ENCODE data around the gene OR9A4. TPM values are rescaled to one million over a fixed set of nuclear protein-coding genes. Genes with fewer than 3 reads are reported as not detected.

The OR9A4 gene
- total and polyA plus RNA-seq, 3 experiments from 2014 or later = not detected

- no peak overlapping the region for H3K4me3 Mint-ChIP-seq
- no peaks in the 10 kb centered on the region for H3K36me3 ChIP-seq (ENCODE audit: insufficient read depth, low read length)
- ChIA-PET POLR2A (no interaction called here), CTCF (no interaction called here)
- H3K4me1 ChIP-seq (ENCODE audit: insufficient read depth, low read length) = no peaks in the 10 kb centered on the region
- H3K27me3 ChIP-seq (ENCODE audit: insufficient read depth, low read length, poor library complexity, severe bottlenecking) = no peaks in the 10 kb centered on the region
- H3K36me3 Mint-ChIP-seq = no peaks in the 10 kb centered on the region
- no peak for DNase-seq
- no peak overlapping the region for H3K27ac Mint-ChIP-seq
- peaks cover 0 to 6% of the 10 kb centered on the region in 2 donors for H3K27me3 Mint-ChIP-seq
- no peak overlapping the region for H3K4me3 ChIP-seq (ENCODE audit: low read length)
- no peaks in the 10 kb centered on the region for H3K9me3 ChIP-seq (ENCODE audit: low read length)
- H3K9me3 Mint-ChIP-seq = peaks cover 0 to 3% (median 0%) of the 10 kb centered on the region in 5 donors
- H3K4me1 Mint-ChIP-seq = no peaks in the 10 kb centered on the region
- H3K27ac ChIP-seq (ENCODE audit: low read depth, low read length) = no peak overlapping the region
These were observed 32.8 kb downstream of the OR9A4 start for GRCh38 chr7:141949021-141949420.

- no peaks in the 10 kb centered on the region for H3K4me1 Mint-ChIP-seq
- no peak for DNase-seq
- Histone ChIP-seq H3K27ac (ENCODE audit: low read depth, low read length) (no peak overlapping the region), H3K4me1 (ENCODE audit: insufficient read depth, low read length) (no peaks in the 10 kb centered on the region), H3K4me3 (ENCODE audit: low read length) (no peak overlapping the region), H3K36me3 (ENCODE audit: insufficient read depth, low read length) (no peaks in the 10 kb centered on the region), H3K27me3 (ENCODE audit: insufficient read depth, low read length, poor library complexity, severe bottlenecking) (no peaks in the 10 kb centered on the region), H3K9me3 (ENCODE audit: low read length) (no peaks in the 10 kb centered on the region)
- H3K27ac Mint-ChIP-seq = no peak overlapping the region
- H3K27me3 Mint-ChIP-seq = peaks cover 4 to 10% of the 10 kb centered on the region in 2 donors
- CTCF ChIA-PET = no interaction called here
- POLR2A ChIA-PET = no interaction called here
- peaks cover 0 to 3% (median 0%) of the 10 kb centered on the region in 5 donors for H3K9me3 Mint-ChIP-seq
- H3K36me3 Mint-ChIP-seq = no peaks in the 10 kb centered on the region
- H3K4me3 Mint-ChIP-seq = no peak overlapping the region
These were observed 33.3 kb downstream of the OR9A4 start for GRCh38 chr7:141949451-141949850.

GRCh38 chr7:141949911-141950310, 33.7 kb downstream of the OR9A4 start:
- H3K27ac ChIP-seq (ENCODE audit: low read depth, low read length) = no peak overlapping the region
- H3K4me1 Mint-ChIP-seq = no peaks in the 10 kb centered on the region
- H3K4me1 ChIP-seq (ENCODE audit: insufficient read depth, low read length) = no peaks in the 10 kb centered on the region
- H3K4me3 ChIP-seq (ENCODE audit: low read length) = no peak overlapping the region
- DNase-seq = no peak
- CTCF ChIA-PET = no interaction called here
- no peaks in the 10 kb centered on the region for H3K27me3 ChIP-seq (ENCODE audit: insufficient read depth, low read length, poor library complexity, severe bottlenecking)
- H3K27me3 Mint-ChIP-seq = peaks cover 8 to 10% of the 10 kb centered on the region in 2 donors
- H3K36me3 Mint-ChIP-seq = no peaks in the 10 kb centered on the region
- no peaks in the 10 kb centered on the region for H3K36me3 ChIP-seq (ENCODE audit: insufficient read depth, low read length)
- H3K9me3 ChIP-seq (ENCODE audit: low read length) = no peaks in the 10 kb centered on the region
- H3K27ac Mint-ChIP-seq = no peak overlapping the region
- POLR2A ChIA-PET = no interaction called here
- peaks cover 0 to 3% (median 0%) of the 10 kb centered on the region in 5 donors for H3K9me3 Mint-ChIP-seq
- no peak overlapping the region for H3K4me3 Mint-ChIP-seq

- Histone ChIP-seq H3K36me3 (ENCODE audit: insufficient read depth, low read length) (no peaks in the 10 kb centered on the region), H3K27me3 (ENCODE audit: insufficient read depth, low read length, poor library complexity, severe bottlenecking) (no peaks in the 10 kb centered on the region), H3K9me3 (ENCODE audit: low read length) (no peaks in the 10 kb centered on the region), H3K27ac (ENCODE audit: low read depth, low read length) (no peak overlapping the region), H3K4me3 (ENCODE audit: low read length) (no peak overlapping the region), H3K4me1 (ENCODE audit: insufficient read depth, low read length) (no peaks in the 10 kb centered on the region)
- CTCF ChIA-PET = no interaction called here
- no peaks in the 10 kb centered on the region for H3K36me3 Mint-ChIP-seq
- POLR2A ChIA-PET = no interaction called here
- no peak for DNase-seq
- peaks cover 8 to 10% of the 10 kb centered on the region in 2 donors for H3K27me3 Mint-ChIP-seq
- H3K27ac Mint-ChIP-seq = no peak overlapping the region
- no peak overlapping the region for H3K4me3 Mint-ChIP-seq
- H3K9me3 Mint-ChIP-seq = peaks cover 0 to 3% (median 0%) of the 10 kb centered on the region in 5 donors
- H3K4me1 Mint-ChIP-seq = no peaks in the 10 kb centered on the region
These were observed 34.6 kb downstream of the OR9A4 start for GRCh38 chr7:141950806-141951205.

- DNase-seq = no peak
- Mint-ChIP-seq H3K9me3 (peaks cover 0 to 3% (median 0%) of the 10 kb centered on the region in 5 donors), H3K27ac (no peak overlapping the region), H3K4me3 (no peak overlapping the region), H3K4me1 (no peaks in the 10 kb centered on the region), H3K36me3 (no peaks in the 10 kb centered on the region), H3K27me3 (peaks cover 8 to 10% of the 10 kb centered on the region in 2 donors)
- Histone ChIP-seq H3K4me3 (ENCODE audit: low read length) (no peak overlapping the region), H3K9me3 (ENCODE audit: low read length) (no peaks in the 10 kb centered on the region), H3K36me3 (ENCODE audit: insufficient read depth, low read length) (no peaks in the 10 kb centered on the region), H3K4me1 (ENCODE audit: insufficient read depth, low read length) (no peaks in the 10 kb centered on the region), H3K27ac (ENCODE audit: low read depth, low read length) (no peak overlapping the region), H3K27me3 (ENCODE audit: insufficient read depth, low read length, poor library complexity, severe bottlenecking) (no peaks in the 10 kb centered on the region)
- CTCF ChIA-PET = no interaction called here
- POLR2A ChIA-PET = no interaction called here
These were observed 36.3 kb downstream of the OR9A4 start for GRCh38 chr7:141952461-141952860.

GRCh38 chr7:141954334-141954733, 38.1 kb downstream of the OR9A4 start:
- no peaks in the 10 kb centered on the region for H3K9me3 ChIP-seq (ENCODE audit: low read length)
- POLR2A ChIA-PET = no interaction called here
- H3K27me3 ChIP-seq (ENCODE audit: insufficient read depth, low read length, poor library complexity, severe bottlenecking) = no peaks in the 10 kb centered on the region
- H3K4me1 ChIP-seq (ENCODE audit: insufficient read depth, low read length) = no peaks in the 10 kb centered on the region
- no peak overlapping the region for H3K27ac ChIP-seq (ENCODE audit: low read depth, low read length)
- Mint-ChIP-seq H3K27ac (no peak overlapping the region), H3K36me3 (no peaks in the 10 kb centered on the region), H3K4me1 (no peaks in the 10 kb centered on the region), H3K4me3 (no peak overlapping the region), H3K9me3 (peaks cover 0 to 3% (median 0%) of the 10 kb centered on the region in 5 donors), H3K27me3 (peaks cover 8 to 10% of the 10 kb centered on the region in 2 donors)
- CTCF ChIA-PET = no interaction called here
- H3K36me3 ChIP-seq (ENCODE audit: insufficient read depth, low read length) = no peaks in the 10 kb centered on the region
- no peak for DNase-seq
- H3K4me3 ChIP-seq (ENCODE audit: low read length) = no peak overlapping the region

GRCh38 chr7:141956084-141956483, 39.9 kb downstream of the OR9A4 start:
- Mint-ChIP-seq H3K27me3 (peaks cover 4 to 8% of the 10 kb centered on the region in 2 donors), H3K4me1 (no peaks in the 10 kb centered on the region), H3K27ac (no peak overlapping the region), H3K9me3 (peaks cover 0 to under 1% (median 0%) of the 10 kb centered on the region in 5 donors), H3K4me3 (no peak overlapping the region), H3K36me3 (no peaks in the 10 kb centered on the region)
- Histone ChIP-seq H3K27me3 (ENCODE audit: insufficient read depth, low read length, poor library complexity, severe bottlenecking) (no peaks in the 10 kb centered on the region), H3K27ac (ENCODE audit: low read depth, low read length) (no peak overlapping the region), H3K4me3 (ENCODE audit: low read length) (no peak overlapping the region), H3K36me3 (ENCODE audit: insufficient read depth, low read length) (no peaks in the 10 kb centered on the region), H3K9me3 (ENCODE audit: low read length) (no peaks in the 10 kb centered on the region), H3K4me1 (ENCODE audit: insufficient read depth, low read length) (no peaks in the 10 kb centered on the region)
- CTCF ChIA-PET = no interaction called here
- DNase-seq = no peak
- POLR2A ChIA-PET = no interaction called here

GRCh38 chr7:141960687-141961422, 44.7 kb downstream of the OR9A4 start:
- Histone ChIP-seq H3K27me3 (ENCODE audit: insufficient read depth, low read length, poor library complexity, severe bottlenecking) (no peaks in the 10 kb centered on the region), H3K9me3 (ENCODE audit: low read length) (no peaks in the 10 kb centered on the region), H3K4me3 (ENCODE audit: low read length) (no peak overlapping the region), H3K4me1 (ENCODE audit: insufficient read depth, low read length) (no peaks in the 10 kb centered on the region), H3K27ac (ENCODE audit: low read depth, low read length) (no peak overlapping the region), H3K36me3 (ENCODE audit: insufficient read depth, low read length) (no peaks in the 10 kb centered on the region)
- Mint-ChIP-seq H3K36me3 (no peaks in the 10 kb centered on the region), H3K27ac (no peak overlapping the region), H3K4me1 (no peaks in the 10 kb centered on the region), H3K9me3 (peaks cover 0 to 5% (median 0%) of the 10 kb centered on the region in 5 donors), H3K27me3 (peaks cover under 1 to 7% of the 10 kb centered on the region in 2 donors), H3K4me3 (no peak overlapping the region)
- ChIA-PET CTCF (no interaction called here), POLR2A (no interaction called here)
- DNase-seq = no peak

Measured in CD8-positive, alpha-beta memory T cell (primary cell).